ENCODE measurements around the gene IL1F10.

IL1F10 gene

GRCh38 chr2:113046465-113046864 is 21.3 kb upstream of the IL1F10 start:
- TF ChIP-seq CTCF (IDR thresholded peaks at IDR 0.05; ENCODE audit: borderline replicate concordance, insufficient read depth, low read depth, low read length): no peak
- no peak overlapping the region for H3K4me3 ChIP-seq (ENCODE audit: low read depth, low read length)

- no peak overlapping the region for H3K4me3 ChIP-seq (ENCODE audit: low read depth, low read length)
These were observed 16.6 kb upstream of the IL1F10 start for GRCh38 chr2:113050921-113051895.

GRCh38 chr2:113052396-113052917 is 15.3 kb upstream of the IL1F10 start, which contains the start of gene IL36B:
IL36B (minus strand) TSS chr2:113052867.
- no peak within 1 kb of the TSS for H3K4me3 ChIP-seq (ENCODE audit: low read depth, low read length)
- TF ChIP-seq CTCF (IDR thresholded peaks at IDR 0.05; ENCODE audit: borderline replicate concordance, insufficient read depth, low read depth, low read length): no peak

More at GRCh38 chr2:113050921-113051895, 16.6 kb upstream of the IL1F10 start:
- no peak for TF ChIP-seq CTCF (IDR thresholded peaks at IDR 0.05; ENCODE audit: borderline replicate concordance, insufficient read depth, low read depth, low read length)

GRCh38 chr2:113053666-113054065 is 14.1 kb upstream of the IL1F10 start:
- no peak for TF ChIP-seq CTCF (IDR thresholded peaks at IDR 0.05; ENCODE audit: borderline replicate concordance, insufficient read depth, low read depth, low read length)
- no peak overlapping the region for H3K4me3 ChIP-seq (ENCODE audit: low read depth, low read length)

- H3K4me3 ChIP-seq (ENCODE audit: low read depth, low read length): no peak overlapping the region
- no peak for TF ChIP-seq CTCF (IDR thresholded peaks at IDR 0.05; ENCODE audit: borderline replicate concordance, insufficient read depth, low read depth, low read length)
These were observed 13.7 kb upstream of the IL1F10 start for GRCh38 chr2:113054066-113054465.

- no peak for TF ChIP-seq CTCF (IDR thresholded peaks at IDR 0.05; ENCODE audit: borderline replicate concordance, insufficient read depth, low read depth, low read length)
- no peak overlapping the region for H3K4me3 ChIP-seq (ENCODE audit: low read depth, low read length)
These were observed 11.2 kb upstream of the IL1F10 start for GRCh38 chr2:113056521-113056920.
